HepG2 (cell line): ENCODE results near the gene ARL3. TPM values are rescaled to one million over a fixed set of nuclear protein-coding genes. Genes with fewer than 3 reads are reported as not detected.

ENCODE experiments used
- ATAC-seq: fragments of 200-7000 bp; cut with Tn5 transposase; 3 replicates; pipeline ENCODE4 v1.9.1; 2020; ENCODE audit warnings: mild to moderate bottlenecking, moderate library complexity
- BruUV-seq: library from RNA; stranded (reverse); fragments of 400-500 nt; replicated peaks from 2 replicates; lab custom pipeline; 2021; lab: Mats Ljungman, UMichigan
- CTCF ChIA-PET: fragments of 300-600 bp; formaldehyde crosslinking; extraction: SDS; loops from one replicate; lab custom pipeline; 2021; ENCODE audit warnings: low total read pairs, inconsistent platforms, low intra/inter-chr PET ratio; lab: Yijun Ruan, JAX
- POLR2A ChIA-PET: fragments of 350-600 bp; sonication (Branson Sonifier 250); formaldehyde crosslinking; loops from one replicate; lab custom pipeline; 2020; ENCODE audit warnings: antibody characterized with exemption, inconsistent platforms; lab: Yijun Ruan, JAX
- DNase-seq: peaks from one replicate; pipeline ENCODE4 v3.0.0-alpha.2; 2015; ENCODE audit warnings: low spot score
- FAIRE-seq: peaks from 3 replicates; lab custom pipeline; 2011; peaks lifted over from hg19 to GRCh38; lab: Jason Lieb, UNC
- H2AFZ ChIP-seq: one replicate; pipeline ENCODE4 v1.6.1; 2011; ENCODE audit warnings: low read length, inconsistent platforms
- H3K27ac ChIP-seq: fragments of 300-600 bp; 3 replicates; pipeline ENCODE4 v1.8.0; 2011; ENCODE audit warnings: mixed run types, mild to moderate bottlenecking, mixed read lengths, low read length, inconsistent platforms; ENCODE audit not compliant: insufficient read depth; ENCODE audit errors: extremely low read length
- H3K27me3 ChIP-seq, 2 experiments: fragments of 200-600 bp in 1 of 2; 2 replicates in 1 of 2; 3 replicates in 1 of 2; pipeline versions ENCODE4 v1.6.0 to v1.8.0; 2011; ENCODE audit warnings: low read length in 2 of 2, mild to moderate bottlenecking in 2 of 2, moderate library complexity in 2 of 2, inconsistent platforms in 1 of 2; ENCODE audit not compliant: insufficient read depth in 2 of 2, control insufficient read depth in 1 of 2
- H3K36me3 ChIP-seq, 2 experiments: fragments of 200-600 bp in 1 of 2; replicated peaks in 1 of 2; 2 replicates in 1 of 2; 3 replicates in 1 of 2; pipeline versions ENCODE4 v1.5.1 to v1.8.0; 2011; ENCODE audit warnings: low read length in 2 of 2, inconsistent platforms in 1 of 2; ENCODE audit not compliant: insufficient read depth in 2 of 2, control insufficient read depth in 1 of 2
- H3K4me1 ChIP-seq: 2 replicates; pipeline ENCODE4 v1.5.1; 2012; ENCODE audit warnings: low read length, inconsistent platforms; ENCODE audit not compliant: insufficient read depth
- H3K4me2 ChIP-seq: 2 replicates; pipeline ENCODE4 v1.6.0; 2011; ENCODE audit warnings: low read depth, low read length, inconsistent platforms
- H3K4me3 ChIP-seq, 3 experiments: fragments of 200-600 bp in 1 of 3; sonication (generic), shearing (Covaris generic) in 1 of 3; replicated peaks in 1 of 3; 2 replicates each; pipeline ENCODE4 v1.5.1; 2011 to 2016; ENCODE audit warnings: low read length in 3 of 3, inconsistent platforms in 2 of 3, low read depth in 2 of 3, mild to moderate bottlenecking in 2 of 3, control low read depth in 1 of 3, mixed read lengths in 1 of 3; ENCODE audit not compliant: insufficient read depth in 1 of 3
- H3K79me2 ChIP-seq: one replicate; pipeline ENCODE4 v1.6.1; 2011; ENCODE audit warnings: low read length, inconsistent platforms; ENCODE audit not compliant: insufficient read depth
- H3K9ac ChIP-seq: 2 replicates; pipeline ENCODE4 v1.6.0; 2011; ENCODE audit warnings: mild to moderate bottlenecking, low read depth, low read length, inconsistent platforms; ENCODE audit not compliant: insufficient read depth
- H3K9me3 ChIP-seq: 2 replicates; pipeline ENCODE4 v1.5.1; 2012; ENCODE audit warnings: mild to moderate bottlenecking, low read length
- H4K20me1 ChIP-seq: 2 replicates; pipeline ENCODE4 v1.6.0; 2011; ENCODE audit warnings: inconsistent platforms, mild to moderate bottlenecking, low read length, moderate library complexity; ENCODE audit not compliant: insufficient read depth
- ADNP ChIP-seq: sonication (generic); formaldehyde crosslinking; IDR thresholded peaks from 2 replicates; pipeline ENCODE4 v1.4.0; 2020; ENCODE audit warnings: missing genetic modification reagents
- AHR ChIP-seq: IDR thresholded peaks from 2 replicates; pipeline ENCODE4 v1.6.1; 2018; ENCODE audit warnings: missing genetic modification reagents, missing compliant biosample characterization
- DPF2 ChIP-seq: sonication (generic); formaldehyde crosslinking; IDR thresholded peaks from 2 replicates; pipeline ENCODE4 v1.4.0; 2020; ENCODE audit warnings: mild to moderate bottlenecking, low read depth, missing genetic modification reagents, borderline replicate concordance
- FOXA3 ChIP-seq: IDR thresholded peaks from 2 replicates; pipeline ENCODE4 v1.6.1; 2016; ENCODE audit warnings: missing genetic modification reagents, missing compliant biosample characterization
- GABPB1 ChIP-seq: IDR thresholded peaks from 2 replicates; pipeline ENCODE4 v1.6.1; 2016; ENCODE audit warnings: mild to moderate bottlenecking, missing genetic modification reagents, moderate library complexity, missing compliant biosample characterization
- ISX ChIP-seq: sonication (generic); formaldehyde crosslinking; conservative IDR thresholded peaks from 2 replicates; pipeline ENCODE4 v1.5.0; 2020; ENCODE audit warnings: missing genetic modification reagents
- NR3C1 ChIP-seq: sonication (generic); formaldehyde crosslinking; IDR thresholded peaks from 2 replicates; pipeline ENCODE4 v1.4.0; 2020; ENCODE audit warnings: missing genetic modification reagents
- PBX2 ChIP-seq: IDR thresholded peaks from 2 replicates; pipeline ENCODE4 v1.6.1; 2016; ENCODE audit warnings: control low read depth
- SRSF4 ChIP-seq: fragments of 200-400 bp; formaldehyde crosslinking; IDR thresholded peaks from one replicate; pipeline ENCODE4 v1.6.1; 2018; ENCODE audit warnings: mild to moderate bottlenecking, low read depth, low read length, moderate library complexity; ENCODE audit not compliant: poor library complexity, severe bottlenecking
- ZBTB21 ChIP-seq: sonication (generic); formaldehyde crosslinking; IDR thresholded peaks from 2 replicates; pipeline ENCODE4 v1.4.0; 2020; ENCODE audit warnings: missing genetic modification reagents
- ZNF256 ChIP-seq: sonication (generic); formaldehyde crosslinking; conservative IDR thresholded peaks from 2 replicates; pipeline ENCODE4 v1.4.0; 2020; ENCODE audit warnings: missing genetic modification reagents
- ZNF282 ChIP-seq: fragments of 450-650 bp; IDR thresholded peaks from 2 replicates; pipeline ENCODE4 v1.6.1; 2018; ENCODE audit not compliant: partially characterized antibody
- ZNF558 ChIP-seq: sonication (generic); formaldehyde crosslinking; IDR thresholded peaks from 2 replicates; pipeline ENCODE4 v1.9.0; 2022; ENCODE audit warnings: mild to moderate bottlenecking, missing genetic modification reagents, borderline replicate concordance
- ZNF839 ChIP-seq: sonication (generic); formaldehyde crosslinking; IDR thresholded peaks from 2 replicates; pipeline ENCODE4 v1.4.0; 2020; ENCODE audit warnings: missing genetic modification reagents, mild to moderate bottlenecking, borderline replicate concordance
- WGBS: methylation state at CpG from one replicate; pipeline ENCODE4 v1.1.6; 2017; ENCODE audit warnings: low lambda C conversion rate; 5-methylcytosine and 5-hydroxymethylcytosine counted together
- in situ Hi-C: cut with HindIII; loops from 2 replicates; pipeline ENCODE4 v1.10.0; 2017; ENCODE audit warnings: low pct_unique_long_range_greater_than_20kb; ENCODE audit not compliant: extremely low pct_ligation_motif_present
- intact Hi-C: fragments of 100-400 bp; cut with micrococcal nuclease; formaldehyde crosslinking; loops from one replicate; pipeline ENCODE4 v1.10.0; 2022; ENCODE audit not compliant: unreplicated experiment
- polyA plus RNA-seq, 8 experiments: library from polyadenylated mRNA; depleted of rRNA in 3 of 8; stranded (reverse) in 7 of 8; unstranded in 1 of 8; fragments of >200 nt; fragmentation: Illumina TruSeq in 4 of 8; extraction: Trizol in 4 of 8; gene quantifications; 2 replicates each; pipeline versions ENCODE4 v1.2.1 to v1.2.3, GENCODE V29; 2011 to 2016; ENCODE audit warnings: low read depth in 4 of 8, missing spikeins in 1 of 8, mixed read lengths in 1 of 8; ENCODE audit not compliant: insufficient read depth in 1 of 8
- total RNA-seq, 5 experiments: library from RNA; depleted of rRNA; stranded (reverse); fragments of >200 nt; fragmentation: Illumina TruSeq; extraction: Trizol; gene quantifications; 2 replicates each; pipeline ENCODE4 v1.2.3, GENCODE V29; 2016; ENCODE audit warnings: low read depth in 1 of 5
- TF ChIP-seq, protein P1 (sequence below): sonication (generic); formaldehyde crosslinking; IDR thresholded peaks from 2 replicates; pipeline ENCODE4 v1.8.1; 2022; ENCODE audit warnings: low read depth, mild to moderate bottlenecking, missing genetic modification reagents

ARL3 gene
- total and polyA plus RNA-seq, 2 of the 13 experiments (the other 11 are each of a cell fraction or from before 2014, with no cell fraction given): 5.2 to 6.6 TPM

- intact Hi-C loops: no loop called here
- Histone ChIP-seq H3K4me3 (no peak overlapping the region), H3K9me3 (no peaks in the 10 kb centered on the region), H4K20me1 (no peaks in the 10 kb centered on the region), H3K79me2 (peaks cover 2% of the 10 kb centered on the region), H3K4me1 (peaks cover 22% of the 10 kb centered on the region), H3K27me3 (no peaks in the 10 kb centered on the region), H2AFZ (no peak overlapping the region), H3K36me3 (no peaks in the 10 kb centered on the region), H3K27ac (no peak overlapping the region), H3K4me2 (no peak overlapping the region), H3K9ac (no peak overlapping the region)
- no peak for ATAC-seq
- in situ Hi-C loops: no loop called here
- POLR2A ChIA-PET: interaction anchor here (0.6 kb wide), 1 partner anchor 1207 kb away, joined by 3 read pairs; no protein-coding TSS in a partner anchor
- FAIRE-seq: no peak
- CTCF ChIA-PET: no interaction called here
- 89% methylated on average over 7 of the region's 7 CpGs for WGBS
- DNase-seq: no peak
- TF ChIP-seq AHR (CRISPR knock-in tag): no peak
- no TSS peak for BruUV-seq
Measured at GRCh38 chr10:102762401-102763015, 48.3 kb upstream of the ARL3 start.

- Histone ChIP-seq H3K27me3 (no peaks in the 10 kb centered on the region), H2AFZ (no peak overlapping the region), H3K4me3 (no peak overlapping the region), H3K4me1 (peaks cover 22% of the 10 kb centered on the region), H3K79me2 (peaks cover 4% of the 10 kb centered on the region), H3K36me3 (no peaks in the 10 kb centered on the region), H3K27ac (no peak overlapping the region), H4K20me1 (no peaks in the 10 kb centered on the region), H3K9me3 (no peaks in the 10 kb centered on the region), H3K4me2 (no peak overlapping the region), H3K9ac (no peak overlapping the region)
- intact Hi-C loops (no loop called here), in situ Hi-C loops (no loop called here)
- no peak for FAIRE-seq
- WGBS: 98% methylated on average over 4 of the region's 4 CpGs
- POLR2A ChIA-PET: no interaction called here
- no peak for ATAC-seq
- no peak for DNase-seq
- CTCF ChIA-PET: no interaction called here
- no TSS peak for BruUV-seq
- TF ChIP-seq PBX2 (CRISPR knock-in tag) (no peak), SRSF4 (no peak), DPF2 (CRISPR knock-in tag) (no peak), ZNF558 (CRISPR knock-in tag) (no peak), FOXA3 (CRISPR knock-in tag) (no peak), NR3C1 (CRISPR knock-in tag) (no peak), ZBTB21 (CRISPR knock-in tag) (no peak), ADNP (CRISPR knock-in tag) (no peak), ISX (CRISPR knock-in tag) (no peak), GABPB1 (CRISPR knock-in tag) (no peak), ZNF256 (no peak), ZNF839 (CRISPR knock-in tag) (no peak), ZNF282 (no peak)
- TF ChIP-seq, protein P1, sequence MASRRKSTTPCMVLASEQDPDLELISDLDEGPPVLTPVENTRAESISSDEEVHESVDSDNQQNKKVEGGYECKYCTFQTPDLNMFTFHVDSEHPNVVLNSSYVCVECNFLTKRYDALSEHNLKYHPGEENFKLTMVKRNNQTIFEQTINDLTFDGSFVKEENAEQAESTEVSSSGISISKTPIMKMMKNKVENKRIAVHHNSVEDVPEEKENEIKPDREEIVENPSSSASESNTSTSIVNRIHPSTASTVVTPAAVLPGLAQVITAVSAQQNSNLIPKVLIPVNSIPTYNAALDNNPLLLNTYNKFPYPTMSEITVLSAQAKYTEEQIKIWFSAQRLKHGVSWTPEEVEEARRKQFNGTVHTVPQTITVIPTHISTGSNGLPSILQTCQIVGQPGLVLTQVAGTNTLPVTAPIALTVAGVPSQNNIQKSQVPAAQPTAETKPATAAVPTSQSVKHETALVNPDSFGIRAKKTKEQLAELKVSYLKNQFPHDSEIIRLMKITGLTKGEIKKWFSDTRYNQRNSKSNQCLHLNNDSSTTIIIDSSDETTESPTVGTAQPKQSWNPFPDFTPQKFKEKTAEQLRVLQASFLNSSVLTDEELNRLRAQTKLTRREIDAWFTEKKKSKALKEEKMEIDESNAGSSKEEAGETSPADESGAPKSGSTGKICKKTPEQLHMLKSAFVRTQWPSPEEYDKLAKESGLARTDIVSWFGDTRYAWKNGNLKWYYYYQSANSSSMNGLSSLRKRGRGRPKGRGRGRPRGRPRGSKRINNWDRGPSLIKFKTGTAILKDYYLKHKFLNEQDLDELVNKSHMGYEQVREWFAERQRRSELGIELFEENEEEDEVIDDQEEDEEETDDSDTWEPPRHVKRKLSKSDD (CRISPR knock-in tag): no peak
Measured at GRCh38 chr10:102761981-102762380, 47.8 kb upstream of the ARL3 start.
